Hindlimb muscle (tissue), 1 donor: ENCODE results near the gene PRR19. TPM values are rescaled to one million over a fixed set of nuclear protein-coding genes. Genes with fewer than 3 reads are reported as not detected.
"Not testable (repeated sequence)": the region's sequence is repeated elsewhere in the genome, so short reads cannot be mapped to it uniquely, and the experiment has no call there.

Experiments used
- DNase-seq: peaks from one replicate; pipeline ENCODE4 v3.0.0-alpha.2; 2013
- polyA plus RNA-seq: library from polyadenylated mRNA; unstranded; fragments of 120-200 nt; gene quantifications from one replicate; pipeline ENCODE4 v1.2.1, GENCODE V29; 2013; ENCODE audit not compliant: insufficient read length

The PRR19 gene
- polyA plus RNA-seq, 1 donor, result 0.53 TPM

GRCh38 chr19:42328106-42328505 lies 26.2 kb downstream of the PRR19 start:
- DNase-seq, result no peak

GRCh38 chr19:42328854-42329253 lies 26.9 kb downstream of the PRR19 start:
- DNase-seq, result no peak

- no peak for DNase-seq
Measured at GRCh38 chr19:42330241-42330711, 28.3 kb downstream of the PRR19 start.

- DNase-seq, result not testable (repeated sequence)
Measured at GRCh38 chr19:42331333-42331732, 29.4 kb downstream of the PRR19 start.

- no peak for DNase-seq
Measured at GRCh38 chr19:42332059-42332458, 30.1 kb downstream of the PRR19 start.

GRCh38 chr19:42333018-42333417 lies 31.1 kb downstream of the PRR19 start:
- no peak for DNase-seq

GRCh38 chr19:42333975-42334696 lies 32.2 kb downstream of the PRR19 start:
- DNase-seq, result no peak

GRCh38 chr19:42334697-42335373 lies 32.9 kb downstream of the PRR19 start:
- DNase-seq, result no peak

GRCh38 chr19:42335374-42335936 lies 33.5 kb downstream of the PRR19 start:
- no peak for DNase-seq

GRCh38 chr19:42335971-42336370 lies 34.0 kb downstream of the PRR19 start:
- DNase-seq, result no peak

GRCh38 chr19:42339126-42339860 lies 37.4 kb downstream of the PRR19 start:
- not testable (repeated sequence) for DNase-seq

- DNase-seq, result not testable (repeated sequence)
Measured at GRCh38 chr19:42339922-42340321, 38.0 kb downstream of the PRR19 start.

GRCh38 chr19:42343344-42344110 lies 41.6 kb downstream of the PRR19 start:
- no peak for DNase-seq

GRCh38 chr19:42344336-42344893 lies 42.5 kb downstream of the PRR19 start:
- DNase-seq, result no peak

- no peak for DNase-seq
Measured at GRCh38 chr19:42345191-42345812, 43.4 kb downstream of the PRR19 start.

- no peak for DNase-seq
Measured at GRCh38 chr19:42348211-42348610, 46.3 kb downstream of the PRR19 start.

- no peak for DNase-seq
Measured at GRCh38 chr19:42349378-42350107, 47.6 kb downstream of the PRR19 start.

GRCh38 chr19:42350417-42350816 lies 48.5 kb downstream of the PRR19 start:
- no peak for DNase-seq

GRCh38 chr19:42351079-42351735 lies 49.3 kb downstream of the PRR19 start:
- DNase-seq, result no peak
